HG02970 (cell line): ENCODE data around the gene RARB.

Experiments used
- ATAC-seq: cut with Tn5 transposase; IDR thresholded peaks from one replicate; pipeline ENCODE4 v1.9.1; 2021; ENCODE audit warnings: mild to moderate bottlenecking, moderate library complexity, moderate number of reproducible peaks; ENCODE audit not compliant: unreplicated experiment, low FRiP score

Gene RARB

GRCh38 chr3:25444273-25444672 is 16.2 kb downstream of the RARB start:
- no peak for ATAC-seq

DNA sequence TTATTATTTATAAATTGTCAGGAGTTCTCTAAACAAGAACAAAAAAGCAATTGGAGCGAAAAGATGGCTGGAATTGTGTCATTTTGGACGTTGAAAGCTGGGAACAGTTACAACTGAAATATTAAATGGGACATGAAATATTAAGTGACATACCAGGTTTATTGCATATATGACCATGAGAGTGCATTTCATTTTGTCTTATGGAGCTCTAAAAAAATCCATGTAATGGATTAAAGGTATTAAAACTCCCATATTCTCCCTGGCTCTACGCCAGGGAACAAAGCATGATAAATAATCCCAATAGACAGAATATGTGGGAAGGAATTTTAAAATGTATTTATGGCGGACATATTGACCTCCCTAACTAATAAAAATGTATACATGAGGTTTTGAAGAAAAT is 17.7 kb downstream of the RARB start:
- ATAC-seq: no peak

DNA sequence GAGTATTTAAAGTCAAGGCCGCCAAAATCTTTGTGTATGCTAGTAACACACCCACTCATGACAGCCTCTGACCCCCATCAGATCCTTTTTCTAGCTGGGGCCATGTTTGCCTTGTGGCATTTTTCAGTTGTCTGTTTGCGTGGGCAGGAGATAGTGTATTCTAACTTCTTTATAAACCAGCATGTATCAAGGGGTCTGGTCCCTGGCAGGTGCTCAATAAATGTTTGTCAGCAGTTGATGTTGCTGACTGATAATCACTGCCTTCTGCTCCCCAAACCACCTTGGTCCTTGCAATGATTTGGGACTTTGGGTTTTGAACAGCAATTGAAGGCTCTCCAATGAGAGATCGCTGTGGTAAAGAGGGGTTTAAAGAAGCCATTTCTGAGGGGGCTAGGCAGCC is 19.2 kb downstream of the RARB start:
- no peak for ATAC-seq

GRCh38 chr3:25447925-25448324 is 19.9 kb downstream of the RARB start:
- ATAC-seq: no peak

GRCh38 chr3:25448750-25449692 is 21.0 kb downstream of the RARB start:
- ATAC-seq: no peak

DNA sequence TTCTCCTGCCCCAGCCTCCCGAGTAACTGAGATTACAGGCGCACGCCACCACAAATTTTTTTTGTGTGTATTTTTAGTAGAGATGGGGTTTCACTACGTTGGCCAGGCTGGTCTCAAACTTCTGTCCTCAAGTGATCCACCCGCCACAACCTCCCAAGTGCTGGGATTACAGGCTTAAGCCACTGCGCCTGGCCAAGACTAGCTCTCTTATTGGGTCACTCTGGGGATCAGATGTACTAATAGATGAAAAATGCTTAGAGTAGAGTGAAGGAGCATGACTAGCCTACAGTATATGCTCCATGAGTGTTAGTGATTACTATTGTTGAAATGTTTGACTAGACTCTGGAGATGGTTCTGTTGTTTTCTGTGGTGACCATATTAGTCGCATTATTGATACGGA is 21.8 kb downstream of the RARB start:
- ATAC-seq: no peak

DNA sequence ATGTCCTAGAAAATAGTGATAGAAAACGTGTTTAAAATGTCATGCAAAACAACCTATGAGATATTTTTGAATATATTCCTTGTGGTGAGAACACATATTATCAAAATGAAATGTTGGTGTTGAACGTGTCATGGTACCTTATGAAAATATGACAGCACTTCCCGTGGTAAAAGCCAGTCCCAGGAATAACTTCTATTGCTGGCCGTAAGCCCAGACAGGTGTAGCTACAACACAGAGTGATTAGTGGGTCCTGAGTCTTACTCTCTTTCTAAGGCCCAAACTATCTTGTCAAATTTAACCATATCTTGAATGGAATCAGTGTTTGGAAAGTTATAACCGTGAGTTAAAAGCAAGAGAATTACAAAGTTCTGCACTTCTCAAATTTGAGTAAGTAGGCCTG is 24.1 kb downstream of the RARB start:
- ATAC-seq: no peak

GRCh38 chr3:25452740-25453139 is 24.7 kb downstream of the RARB start:
- ATAC-seq: no peak

- no peak for ATAC-seq
Measured at GRCh38 chr3:25453619-25454004, 25.5 kb downstream of the RARB start.

- no peak for ATAC-seq
Measured at GRCh38 chr3:25454005-25454927, 26.2 kb downstream of the RARB start.

GRCh38 chr3:25455441-25456132 is 27.5 kb downstream of the RARB start:
- no peak for ATAC-seq

GRCh38 chr3:25456723-25457670 is 28.9 kb downstream of the RARB start:
- ATAC-seq: no peak

DNA sequence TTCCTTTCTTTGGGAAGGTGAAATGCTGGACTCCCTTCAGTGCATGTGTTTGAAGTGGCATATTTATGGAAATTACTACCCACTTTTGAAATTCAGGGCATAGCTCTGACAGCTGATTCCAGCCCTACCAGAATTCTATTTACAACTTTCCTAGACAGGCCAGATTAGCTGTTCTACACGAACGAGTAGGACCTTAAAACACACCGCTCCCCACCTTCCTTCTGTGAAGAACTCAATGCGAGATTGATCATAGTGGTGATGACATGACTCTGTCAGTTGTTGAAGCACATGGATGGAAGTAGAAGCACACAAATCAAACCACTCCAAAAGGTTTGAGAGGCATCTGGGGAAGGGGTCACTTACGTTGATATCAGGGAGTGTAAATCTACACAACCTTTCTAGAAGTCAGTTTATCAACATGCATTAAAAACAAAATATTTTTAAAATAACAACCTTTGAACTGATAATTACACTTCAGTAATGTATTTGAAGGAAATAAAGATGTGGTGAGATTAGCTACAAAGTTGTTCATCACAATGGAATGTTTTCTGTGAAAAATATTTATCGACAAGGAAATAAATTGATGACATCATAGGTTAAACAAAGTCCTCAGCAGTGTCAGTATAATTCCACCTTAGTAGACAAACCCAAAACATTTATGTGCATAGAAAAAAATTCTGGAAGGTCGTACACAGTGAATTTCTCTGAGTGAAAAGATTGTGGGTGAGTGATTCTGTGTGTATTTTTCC is 29.8 kb downstream of the RARB start:
- no peak for ATAC-seq

- no peak for ATAC-seq
Measured at GRCh38 chr3:25458420-25458814, 30.4 kb downstream of the RARB start.

GRCh38 chr3:25460751-25461150 is 32.7 kb downstream of the RARB start:
- ATAC-seq: peak; percentile 96

GRCh38 chr3:25461946-25462345 is 33.9 kb downstream of the RARB start:
- ATAC-seq: no peak

GRCh38 chr3:25462495-25462894 is 34.4 kb downstream of the RARB start:
- ATAC-seq: no peak

DNA sequence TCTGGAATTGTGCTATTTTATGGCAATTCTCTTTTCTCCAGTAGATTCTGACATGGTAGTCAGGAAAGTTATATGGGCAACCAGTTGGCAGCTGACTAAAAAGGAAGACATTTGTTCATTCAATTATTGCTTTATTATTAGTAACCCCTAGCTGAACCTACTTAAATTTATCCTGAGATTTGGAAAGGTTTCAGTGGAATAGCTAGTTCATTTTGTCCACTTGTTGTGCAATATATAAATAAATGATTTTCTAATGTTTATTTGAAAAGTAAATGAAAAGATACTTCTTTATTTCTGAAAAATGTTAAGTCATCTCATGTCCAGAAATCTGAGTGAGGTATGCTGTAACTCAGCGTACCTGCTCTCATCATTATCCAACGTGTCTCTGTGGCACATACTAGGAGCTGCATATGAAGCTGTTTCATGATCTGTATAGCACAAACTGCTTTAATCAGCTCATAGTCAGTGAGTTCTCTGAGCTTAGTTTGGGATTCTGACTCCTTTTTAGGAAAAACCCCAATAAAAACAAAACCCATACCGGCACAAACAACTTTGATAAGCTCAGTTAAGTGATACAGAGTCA is 35.9 kb downstream of the RARB start:
- no peak for ATAC-seq
